SH-SY5Y (cell line): ENCODE data around the gene TBX18.

ENCODE experiments used
- GATA2 ChIP-seq: IDR thresholded peaks from 2 replicates; pipeline ENCODE4 v1.6.1; 2011; ENCODE audit warnings: mild to moderate bottlenecking, low read depth, low read length
- GATA3 ChIP-seq: IDR thresholded peaks from 2 replicates; pipeline ENCODE4 v1.6.1; 2011; ENCODE audit warnings: low read depth, mild to moderate bottlenecking, low read length, moderate library complexity

DNA sequence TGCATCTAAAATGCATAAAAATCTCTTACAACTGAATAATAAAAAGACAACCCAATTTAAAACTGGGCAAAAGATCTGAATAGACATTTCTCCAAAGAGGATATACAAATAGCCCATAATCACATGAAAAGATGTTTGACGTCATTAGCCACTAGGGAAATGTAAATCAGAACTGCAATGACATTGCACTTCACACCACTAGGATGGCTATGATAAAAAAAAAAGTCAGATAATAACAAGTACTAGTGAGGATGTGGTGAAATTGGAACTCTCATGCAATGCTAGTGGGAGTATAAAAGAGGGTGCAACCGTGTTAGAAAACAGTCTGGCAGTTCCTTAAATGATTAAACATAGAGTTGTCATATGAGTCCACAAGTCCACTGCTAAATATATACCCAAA lies 24.3 kb upstream of the TBX18 start:
- TF ChIP-seq GATA2: no peak
- no peak for TF ChIP-seq GATA3
